Body of pancreas (tissue), 4 donors: ENCODE measurements around the gene ARHGAP44. TPM values are rescaled to one million over a fixed set of nuclear protein-coding genes. Genes with fewer than 3 reads are reported as not detected.

Experiments
- ATAC-seq: fragments of 150-250 bp; one replicate; pipeline ENCODE4 v1.9.1; 2016
- DNase-seq, 4 donors: peaks; one replicate each; pipeline ENCODE4 v3.0.0-alpha.2; 2019
- H3K27ac ChIP-seq, 4 donors: fragments of 200-600 bp; sonication (generic); 1 replicate in 3 of 4; 2 replicates in 1 of 4; pipeline versions ENCODE4 v1.5.1 to v1.6.1; 2016 to 2019; ENCODE audit warnings: mild to moderate bottlenecking in 1 of 4, mixed read lengths in 1 of 4, moderate library complexity in 1 of 4
- H3K27me3 ChIP-seq, 2 donors: fragments of 200-600 bp; sonication (generic); one replicate each; pipeline ENCODE4 v1.6.0; 2016; ENCODE audit warnings: mild to moderate bottlenecking in 1 of 2
- H3K36me3 ChIP-seq, 2 donors: fragments of 200-600 bp; sonication (generic); replicated peaks in 1 of 2; 2 replicates each; pipeline ENCODE4 v1.5.1; 2016; ENCODE audit warnings: low read depth in 2 of 2; ENCODE audit not compliant: insufficient read depth in 1 of 2
- H3K4me1 ChIP-seq: fragments of 200-600 bp; sonication (generic); one replicate; pipeline ENCODE4 v1.6.0; 2016
- H3K4me3 ChIP-seq, 2 donors: fragments of 200-600 bp; sonication (generic); 1 replicate in 1 of 2; 2 replicates in 1 of 2; pipeline ENCODE4 v1.5.1; 2016 to 2019
- H3K9me3 ChIP-seq, 3 donors: fragments of 200-600 bp; sonication (generic); 1 replicate in 2 of 3; 2 replicates in 1 of 3; pipeline ENCODE4 v1.5.1; 2016
- CTCF ChIP-seq, 7 experiments: fragments of 450-650 bp in 4 of 7; fragments of 200-600 bp in 3 of 7; sonication (generic) in 3 of 7; IDR thresholded peaks; one replicate each; pipeline ENCODE4 v1.5.1; 2016 to 2019; ENCODE audit warnings: antibody characterized with exemption in 7 of 7
- POLR2A ChIP-seq, 3 donors: fragments of 450-650 bp; IDR thresholded peaks; one replicate each; pipeline ENCODE4 v1.6.1; 2016; ENCODE audit warnings: antibody characterized with exemption in 3 of 3, mild to moderate bottlenecking in 2 of 3
- WGBS, 2 donors: methylation state at CpG; one replicate each; pipeline ENCODE4 v1.1.5; 2017; 5-methylcytosine and 5-hydroxymethylcytosine counted together
- intact Hi-C: fragments of 100-400 bp; cut with DNase I; formaldehyde crosslinking; loops from one replicate; pipeline ENCODE4 v1.15.1; 2023
- total RNA-seq, 2 donors: library from RNA; depleted of rRNA; stranded (reverse); fragments of >200 nt; gene quantifications; one replicate each; pipeline ENCODE4 v1.1.0, GENCODE V29; 2016

Gene ARHGAP44
- total RNA-seq, 2 donors from 2014 or later = 5.7 to 6.3 TPM

GRCh38 chr17:12958786-12959185, 169.5 kb downstream of the ARHGAP44 start:
- Histone ChIP-seq H3K9me3 (no peaks in the 10 kb centered on the region), H3K36me3 (no peaks in the 10 kb centered on the region), H3K27ac (no peak overlapping the region), H3K4me3 (no peak overlapping the region), H3K4me1 (no peaks in the 10 kb centered on the region), H3K27me3 (no peaks in the 10 kb centered on the region)
- 88 to 96% methylated on average over 10 to 12 of the region's 12 CpGs for WGBS, 2 donors
- TF ChIP-seq CTCF (IDR thresholded peaks at IDR 0.05) = no peak
- no peak for TF ChIP-seq POLR2A (IDR thresholded peaks at IDR 0.05)
- ATAC-seq (no peak), DNase-seq (no peak)
- intact Hi-C loops = no loop called here

GRCh38 chr17:12959441-12959840, 170.1 kb downstream of the ARHGAP44 start:
- TF ChIP-seq CTCF (IDR thresholded peaks at IDR 0.05) = no peak
- TF ChIP-seq POLR2A (IDR thresholded peaks at IDR 0.05) = no peak
- no peaks in the 10 kb centered on the region for H3K27me3 ChIP-seq
- DNase-seq (no peak), ATAC-seq (no peak)
- H3K36me3 ChIP-seq = no peaks in the 10 kb centered on the region
- no peaks in the 10 kb centered on the region for H3K9me3 ChIP-seq
- no peak overlapping the region for H3K27ac ChIP-seq
- intact Hi-C loops = no loop called here
- no peak overlapping the region for H3K4me3 ChIP-seq
- 88 to 95% methylated on average over 8 of the region's 8 CpGs for WGBS, 2 donors
- no peaks in the 10 kb centered on the region for H3K4me1 ChIP-seq

GRCh38 chr17:12961655-12962054, 172.4 kb downstream of the ARHGAP44 start:
- no peaks in the 10 kb centered on the region for H3K4me1 ChIP-seq
- 88 to 96% methylated on average over 4 of the region's 4 CpGs for WGBS, 2 donors
- no peak for ATAC-seq
- no peaks in the 10 kb centered on the region for H3K9me3 ChIP-seq
- no peak overlapping the region for H3K27ac ChIP-seq
- H3K27me3 ChIP-seq = no peaks in the 10 kb centered on the region
- no peak for TF ChIP-seq POLR2A (IDR thresholded peaks at IDR 0.05)
- TF ChIP-seq CTCF (IDR thresholded peaks at IDR 0.05) = no peak
- DNase-seq = no peak
- H3K4me3 ChIP-seq = no peak overlapping the region
- intact Hi-C loops = no loop called here
- no peaks in the 10 kb centered on the region for H3K36me3 ChIP-seq

- Histone ChIP-seq H3K27me3 (no peaks in the 10 kb centered on the region), H3K9me3 (no peaks in the 10 kb centered on the region), H3K4me1 (no peaks in the 10 kb centered on the region), H3K27ac (no peak overlapping the region), H3K4me3 (no peak overlapping the region), H3K36me3 (no peaks in the 10 kb centered on the region)
- 90 to 95% methylated on average over 7 of the region's 7 CpGs for WGBS, 2 donors
- ATAC-seq (no peak), DNase-seq (no peak)
- TF ChIP-seq POLR2A (IDR thresholded peaks at IDR 0.05) = no peak
- no peak for TF ChIP-seq CTCF (IDR thresholded peaks at IDR 0.05)
- intact Hi-C loops = no loop called here
Measured at GRCh38 chr17:12963505-12963904, 174.2 kb downstream of the ARHGAP44 start.

- Histone ChIP-seq H3K27ac (no peak overlapping the region), H3K36me3 (no peaks in the 10 kb centered on the region), H3K27me3 (no peaks in the 10 kb centered on the region), H3K4me3 (no peak overlapping the region), H3K9me3 (no peaks in the 10 kb centered on the region), H3K4me1 (no peaks in the 10 kb centered on the region)
- intact Hi-C loops = no loop called here
- TF ChIP-seq CTCF (IDR thresholded peaks at IDR 0.05) = no peak
- TF ChIP-seq POLR2A (IDR thresholded peaks at IDR 0.05) = no peak
- no peak for ATAC-seq
- 97% methylated on average over 3 to 5 of the region's 5 CpGs for WGBS, 2 donors
- DNase-seq = no peak
Measured at GRCh38 chr17:12964162-12964561, 174.9 kb downstream of the ARHGAP44 start.
